Neural progenitor cell (in vitro differentiated cells): Measurements from ENCODE around the gene GALNT2. TPM values are rescaled to one million over a fixed set of nuclear protein-coding genes. Genes with fewer than 3 reads are reported as not detected.

Experiments
- DNase-seq: peaks from one replicate; pipeline ENCODE4 v3.0.0-alpha.2; 2016; ENCODE audit warnings: low spot score
- H2AFZ ChIP-seq: fragments of 200-600 bp; sonication (generic); replicated peaks from 2 replicates; pipeline ENCODE4 v1.6.1; 2016; ENCODE audit warnings: antibody characterized with exemption
- H3F3A ChIP-seq: fragments of 200-600 bp; sonication (generic); 2 replicates; pipeline ENCODE4 v1.6.1; 2016; ENCODE audit warnings: antibody characterized with exemption, low read depth
- H3K27ac ChIP-seq: fragments of 200-600 bp; sonication (generic); 2 replicates; pipeline ENCODE4 v1.5.1; 2016; ENCODE audit warnings: mild to moderate bottlenecking
- H3K27me3 ChIP-seq: fragments of 200-600 bp; sonication (generic); 2 replicates; pipeline ENCODE4 v1.6.1; 2016; ENCODE audit warnings: mild to moderate bottlenecking, moderate library complexity
- H3K36me3 ChIP-seq: fragments of 200-600 bp; sonication (generic); 2 replicates; pipeline ENCODE4 v1.5.1; 2016
- H3K4me1 ChIP-seq: fragments of 200-600 bp; sonication (generic); 2 replicates; pipeline ENCODE4 v1.6.1; 2016; ENCODE audit warnings: mixed run types
- H3K4me2 ChIP-seq: fragments of 200-600 bp; sonication (generic); 2 replicates; pipeline ENCODE4 v1.6.1; 2016
- H3K4me3 ChIP-seq: fragments of 200-600 bp; sonication (generic); 2 replicates; pipeline ENCODE4 v1.5.1; 2016
- H3K79me2 ChIP-seq: fragments of 200-600 bp; sonication (generic); 2 replicates; pipeline ENCODE4 v1.6.1; 2016; ENCODE audit warnings: low read depth
- H3K9ac ChIP-seq: fragments of 200-600 bp; sonication (generic); 2 replicates; pipeline ENCODE4 v1.6.1; 2016
- H3K9me3 ChIP-seq: fragments of 200-600 bp; sonication (generic); 2 replicates; pipeline ENCODE4 v1.5.1; 2016; ENCODE audit warnings: low read depth
- H4K20me1 ChIP-seq: fragments of 200-600 bp; sonication (generic); 2 replicates; pipeline ENCODE4 v1.6.1; 2016; ENCODE audit warnings: low read depth
- H3K27ac Mint-ChIP-seq: 3 replicates; pipeline ENCODE4 v1.8.0; 2021; ENCODE audit warnings: mixed read lengths
- H3K27me3 Mint-ChIP-seq: 2 replicates; pipeline ENCODE4 v1.8.0; 2022; ENCODE audit warnings: low read depth, mild to moderate bottlenecking, inconsistent platforms, moderate library complexity, mixed read lengths; ENCODE audit not compliant: insufficient read depth
- H3K36me3 Mint-ChIP-seq: 3 replicates; pipeline ENCODE4 v1.8.0; 2021; ENCODE audit warnings: mixed read lengths
- H3K4me1 Mint-ChIP-seq: 3 replicates; pipeline ENCODE4 v1.8.0; 2021; ENCODE audit warnings: mixed read lengths
- H3K4me3 Mint-ChIP-seq: 3 replicates; pipeline ENCODE4 v1.8.0; 2021; ENCODE audit warnings: mild to moderate bottlenecking, moderate library complexity, mixed read lengths
- H3K9me3 Mint-ChIP-seq: 3 replicates; pipeline ENCODE4 v1.8.0; 2020; ENCODE audit warnings: mixed read lengths
- CTCF ChIP-seq: fragments of 200-600 bp; sonication (generic); IDR thresholded peaks from 2 replicates; pipeline ENCODE4 v1.5.1; 2017; ENCODE audit warnings: antibody characterized with exemption, mild to moderate bottlenecking
- EZH2 ChIP-seq: fragments of 200-600 bp; sonication (generic); IDR thresholded peaks from 2 replicates; pipeline ENCODE4 v1.6.1; 2017; ENCODE audit warnings: antibody characterized with exemption, mild to moderate bottlenecking, moderate library complexity
- EZH2phosphoT487 ChIP-seq: fragments of 200-600 bp; sonication (generic); IDR thresholded peaks from 2 replicates; pipeline ENCODE4 v1.6.1; 2017; ENCODE audit warnings: antibody characterized with exemption
- total RNA-seq: library from RNA; depleted of rRNA; stranded (reverse); fragments of >200 nt; gene quantifications from 2 replicates; pipeline ENCODE4 v1.2.3, GENCODE V29; 2015; ENCODE audit warnings: low replicate concordance

Gene GALNT2
- total RNA-seq, 1 donor from 2014 or later, result 37.6 TPM

- no peak overlapping the region for H3K27ac ChIP-seq
- Mint-ChIP-seq H3K27me3 (no peaks in the 10 kb centered on the region), H3K36me3 (peaks cover 20% of the 10 kb centered on the region), H3K4me1 (peaks cover 14% of the 10 kb centered on the region), H3K9me3 (no peaks in the 10 kb centered on the region), H3K4me3 (no peak overlapping the region), H3K27ac (no peak overlapping the region)
- no peak overlapping the region for H3K9ac ChIP-seq
- DNase-seq, result no peak
- H3K4me2 ChIP-seq, result no peak overlapping the region
- H3K4me3 ChIP-seq, result no peak overlapping the region
- H3F3A ChIP-seq, result no peaks in the 10 kb centered on the region
- no peaks in the 10 kb centered on the region for H3K36me3 ChIP-seq
- peaks cover 13% of the 10 kb centered on the region for H4K20me1 ChIP-seq
- H2AFZ ChIP-seq, result no peak overlapping the region
- H3K9me3 ChIP-seq, result no peaks in the 10 kb centered on the region
- no peak for TF ChIP-seq EZH2phosphoT487
- no peak for TF ChIP-seq EZH2
- TF ChIP-seq CTCF, result no peak
- H3K4me1 ChIP-seq, result peaks cover 12% of the 10 kb centered on the region
- no peaks in the 10 kb centered on the region for H3K27me3 ChIP-seq
- no peaks in the 10 kb centered on the region for H3K79me2 ChIP-seq
Measured at GRCh38 chr1:230205719-230206198, 138.7 kb downstream of the GALNT2 start.

GRCh38 chr1:230206207-230206606 is 139.2 kb downstream of the GALNT2 start:
- peaks cover 11% of the 10 kb centered on the region for H3K4me1 Mint-ChIP-seq
- Histone ChIP-seq H3K4me3 (no peak overlapping the region), H3K27me3 (no peaks in the 10 kb centered on the region), H3K36me3 (no peaks in the 10 kb centered on the region), H3K9me3 (no peaks in the 10 kb centered on the region), H3K27ac (no peak overlapping the region), H3F3A (no peaks in the 10 kb centered on the region), H4K20me1 (peaks cover 9% of the 10 kb centered on the region), H3K4me1 (peaks cover 16% of the 10 kb centered on the region), H3K4me2 (no peak overlapping the region), H3K79me2 (no peaks in the 10 kb centered on the region), H3K9ac (no peak overlapping the region), H2AFZ (no peak overlapping the region)
- no peak overlapping the region for H3K27ac Mint-ChIP-seq
- TF ChIP-seq EZH2 (no peak), EZH2phosphoT487 (no peak), CTCF (no peak)
- no peak overlapping the region for H3K4me3 Mint-ChIP-seq
- no peaks in the 10 kb centered on the region for H3K27me3 Mint-ChIP-seq
- peaks cover 19% of the 10 kb centered on the region for H3K36me3 Mint-ChIP-seq
- no peak for DNase-seq
- no peaks in the 10 kb centered on the region for H3K9me3 Mint-ChIP-seq

- Histone ChIP-seq H3F3A (no peaks in the 10 kb centered on the region), H4K20me1 (peaks cover 4% of the 10 kb centered on the region), H3K4me2 (no peak overlapping the region), H3K4me3 (no peak overlapping the region), H3K27me3 (no peaks in the 10 kb centered on the region), H2AFZ (no peak overlapping the region), H3K36me3 (no peaks in the 10 kb centered on the region), H3K27ac (no peak overlapping the region), H3K79me2 (no peaks in the 10 kb centered on the region), H3K9ac (no peak overlapping the region), H3K4me1 (peaks cover 16% of the 10 kb centered on the region), H3K9me3 (no peaks in the 10 kb centered on the region)
- Mint-ChIP-seq H3K27ac (no peak overlapping the region), H3K27me3 (no peaks in the 10 kb centered on the region), H3K9me3 (no peaks in the 10 kb centered on the region), H3K4me3 (no peak overlapping the region), H3K36me3 (peaks cover 22% of the 10 kb centered on the region), H3K4me1 (peaks cover 5% of the 10 kb centered on the region)
- DNase-seq, result no peak
- no peak for TF ChIP-seq EZH2
- no peak for TF ChIP-seq EZH2phosphoT487
- TF ChIP-seq CTCF, result no peak
Measured at GRCh38 chr1:230206976-230207375, 139.9 kb downstream of the GALNT2 start.
